Osteoblast (primary cell): ENCODE results near the gene FLNC. TPM values are rescaled to one million over a fixed set of nuclear protein-coding genes. Genes with fewer than 3 reads are reported as not detected.

ENCODE experiments used
- DNase-seq: peaks from one replicate; pipeline ENCODE4 v3.0.0; 2011; ENCODE audit warnings: low spot score, mixed read lengths; ENCODE audit not compliant: insufficient read length; ENCODE audit errors: missing footprints
- H2AFZ ChIP-seq: 2 replicates; pipeline ENCODE4 v1.6.0; 2011; ENCODE audit warnings: mild to moderate bottlenecking, low read length
- H3K27ac ChIP-seq: 2 replicates; pipeline ENCODE4 v1.5.1; 2011; ENCODE audit warnings: mild to moderate bottlenecking, low read depth, low read length, moderate library complexity
- H3K27me3 ChIP-seq: 2 replicates; pipeline ENCODE4 v1.6.0; 2012; ENCODE audit warnings: mild to moderate bottlenecking, control low read depth, inconsistent platforms, low read length, moderate library complexity; ENCODE audit not compliant: insufficient read depth
- H3K36me3 ChIP-seq: 2 replicates; pipeline ENCODE4 v1.5.1; 2011; ENCODE audit warnings: mild to moderate bottlenecking, low read length, control low read depth, moderate library complexity; ENCODE audit not compliant: insufficient read depth
- H3K4me1 ChIP-seq: 2 replicates; pipeline ENCODE4 v1.5.1; 2011; ENCODE audit warnings: mild to moderate bottlenecking, low read length, control low read depth, moderate library complexity; ENCODE audit not compliant: insufficient read depth
- H3K4me2 ChIP-seq: 2 replicates; pipeline ENCODE4 v1.6.0; 2011; ENCODE audit warnings: mild to moderate bottlenecking, low read length; ENCODE audit not compliant: insufficient read depth
- H3K4me3 ChIP-seq: fragments of 200-600 bp; sonication (generic); 3 replicates; pipeline ENCODE4 v1.5.1; 2012; ENCODE audit warnings: mild to moderate bottlenecking, low read length, inconsistent platforms; ENCODE audit not compliant: insufficient read depth
- H3K79me2 ChIP-seq: 2 replicates; pipeline ENCODE4 v1.6.0; 2012; ENCODE audit warnings: mild to moderate bottlenecking, low read length, control low read depth, inconsistent platforms; ENCODE audit not compliant: insufficient read depth
- H3K9me3 ChIP-seq: 2 replicates; pipeline ENCODE4 v1.5.1; 2011; ENCODE audit warnings: low read depth, low read length, control low read depth
- H4K20me1 ChIP-seq: 2 replicates; pipeline ENCODE4 v1.6.0; 2012; ENCODE audit warnings: mild to moderate bottlenecking, low read length, control low read depth; ENCODE audit not compliant: insufficient read depth
- CTCF ChIP-seq: IDR thresholded peaks from 2 replicates; pipeline ENCODE4 v1.5.1; 2011; ENCODE audit warnings: mild to moderate bottlenecking, low read depth, low read length, moderate library complexity; ENCODE audit errors: extremely low read depth
- total RNA-seq: library from RNA; depleted of rRNA; stranded (reverse); fragments of >200 nt; gene quantifications from 2 replicates; pipeline ENCODE4 v1.2.3, GENCODE V29; 2012

FLNC gene
- total RNA-seq, 1 donor, result 130 TPM

GRCh38 chr7:128880791-128881457 lies 50.7 kb downstream of the FLNC start:
- H3K9me3 ChIP-seq, result no peaks in the 10 kb centered on the region
- H3K79me2 ChIP-seq, result no peaks in the 10 kb centered on the region
- peak; percentile 51 for DNase-seq
- H3K4me2 ChIP-seq, result no peak overlapping the region
- H3K27me3 ChIP-seq, result no peaks in the 10 kb centered on the region
- H3K36me3 ChIP-seq, result no peaks in the 10 kb centered on the region
- no peak overlapping the region for H3K27ac ChIP-seq
- H2AFZ ChIP-seq, result no peak overlapping the region
- H3K4me3 ChIP-seq, result no peak overlapping the region
- no peak for TF ChIP-seq CTCF
- H4K20me1 ChIP-seq, result no peaks in the 10 kb centered on the region
- H3K4me1 ChIP-seq, result no peaks in the 10 kb centered on the region

- H3K4me1 ChIP-seq, result no peaks in the 10 kb centered on the region
- H3K9me3 ChIP-seq, result no peaks in the 10 kb centered on the region
- no peaks in the 10 kb centered on the region for H3K27me3 ChIP-seq
- no peak overlapping the region for H3K4me3 ChIP-seq
- no peak for TF ChIP-seq CTCF
- no peak overlapping the region for H3K27ac ChIP-seq
- DNase-seq, result peak; percentile 65
- H2AFZ ChIP-seq, result no peak overlapping the region
- H3K79me2 ChIP-seq, result no peaks in the 10 kb centered on the region
- H3K4me2 ChIP-seq, result no peak overlapping the region
- H3K36me3 ChIP-seq, result no peaks in the 10 kb centered on the region
- H4K20me1 ChIP-seq, result no peaks in the 10 kb centered on the region
Measured at GRCh38 chr7:128881458-128882125, 51.4 kb downstream of the FLNC start.

- H3K36me3 ChIP-seq, result no peaks in the 10 kb centered on the region
- no peaks in the 10 kb centered on the region for H4K20me1 ChIP-seq
- H3K4me3 ChIP-seq, result no peak overlapping the region
- H3K9me3 ChIP-seq, result no peaks in the 10 kb centered on the region
- no peak overlapping the region for H2AFZ ChIP-seq
- no peak for TF ChIP-seq CTCF
- no peaks in the 10 kb centered on the region for H3K27me3 ChIP-seq
- DNase-seq, result peak; percentile 66
- no peaks in the 10 kb centered on the region for H3K4me1 ChIP-seq
- no peak overlapping the region for H3K27ac ChIP-seq
- H3K4me2 ChIP-seq, result no peak overlapping the region
- no peaks in the 10 kb centered on the region for H3K79me2 ChIP-seq
Measured at GRCh38 chr7:128882134-128882533, 51.9 kb downstream of the FLNC start.

GRCh38 chr7:128883622-128884448 lies 53.6 kb downstream of the FLNC start:
- H4K20me1 ChIP-seq, result no peaks in the 10 kb centered on the region
- H3K4me2 ChIP-seq, result no peak overlapping the region
- no peaks in the 10 kb centered on the region for H3K36me3 ChIP-seq
- no peak overlapping the region for H2AFZ ChIP-seq
- peak; percentile 91 for TF ChIP-seq CTCF
- peak; percentile 99 for DNase-seq
- no peaks in the 10 kb centered on the region for H3K27me3 ChIP-seq
- no peaks in the 10 kb centered on the region for H3K4me1 ChIP-seq
- no peak overlapping the region for H3K4me3 ChIP-seq
- no peaks in the 10 kb centered on the region for H3K79me2 ChIP-seq
- no peaks in the 10 kb centered on the region for H3K9me3 ChIP-seq
- no peak overlapping the region for H3K27ac ChIP-seq
